Measurements from ENCODE around the gene IL1RAPL1.

DNA sequence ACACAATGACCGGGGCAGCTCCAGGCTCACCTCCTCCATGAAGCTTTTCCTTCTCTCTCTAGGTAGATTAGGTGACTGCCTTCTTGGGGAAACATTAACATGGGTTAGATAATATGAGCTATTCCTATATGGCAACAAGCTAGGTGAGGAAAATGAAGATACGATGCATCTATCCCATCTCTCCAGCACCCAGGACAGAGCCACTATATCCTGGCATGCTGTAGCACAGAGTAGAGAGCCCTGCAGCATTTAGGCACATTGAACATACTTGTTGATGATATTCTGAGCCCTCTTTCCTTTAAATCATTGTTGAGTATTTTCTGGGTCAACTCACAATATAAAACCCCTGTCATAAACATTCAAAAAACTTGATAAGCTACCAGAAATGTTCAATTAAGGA lies 1133.9 kb downstream of the IL1RAPL1 start:
- TF ChIP-seq CTCF (IDR thresholded peaks at IDR 0.05; ENCODE audit: borderline replicate concordance, extremely low read depth, low read length, poor library complexity, severe bottlenecking): no peak
- no peak for TF ChIP-seq EZH2 (IDR thresholded peaks at IDR 0.05; ENCODE audit: borderline replicate concordance, low read depth, low read length, severe bottlenecking)

Measured in DND-41 (cell line).